Cerebellar nuclear complex (tissue), 1 donor: ENCODE data around the gene NWD2.
"Not testable (repeated sequence)": the region's sequence is repeated elsewhere in the genome, so short reads cannot be mapped to it uniquely, and the experiment has no call there.

Source experiments
- DNase-seq, 2 experiments: peaks; one replicate each; lab custom pipeline; 2025; lab: John Stamatoyannopoulos, UW

Gene NWD2

DNA sequence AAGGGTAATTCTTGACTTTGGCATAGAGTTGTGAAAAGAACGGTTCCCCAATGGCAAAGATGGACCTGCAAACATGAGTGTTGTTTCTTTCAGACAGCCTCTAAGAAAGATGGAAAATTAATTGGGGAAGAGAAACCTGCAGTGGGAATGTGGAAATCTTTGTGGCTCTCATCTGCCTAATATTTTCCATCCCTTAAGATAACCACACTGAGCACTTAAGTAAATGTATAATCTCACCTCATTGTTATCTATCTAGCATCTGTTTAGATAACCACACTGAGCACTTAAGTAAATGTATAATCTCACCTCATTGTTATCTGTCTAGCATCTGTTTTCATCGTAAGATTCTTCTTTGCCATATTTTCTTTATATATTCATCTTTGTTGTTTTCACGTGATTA, 149.3 kb downstream of the NWD2 start:
- DNase-seq, result no peak

DNA sequence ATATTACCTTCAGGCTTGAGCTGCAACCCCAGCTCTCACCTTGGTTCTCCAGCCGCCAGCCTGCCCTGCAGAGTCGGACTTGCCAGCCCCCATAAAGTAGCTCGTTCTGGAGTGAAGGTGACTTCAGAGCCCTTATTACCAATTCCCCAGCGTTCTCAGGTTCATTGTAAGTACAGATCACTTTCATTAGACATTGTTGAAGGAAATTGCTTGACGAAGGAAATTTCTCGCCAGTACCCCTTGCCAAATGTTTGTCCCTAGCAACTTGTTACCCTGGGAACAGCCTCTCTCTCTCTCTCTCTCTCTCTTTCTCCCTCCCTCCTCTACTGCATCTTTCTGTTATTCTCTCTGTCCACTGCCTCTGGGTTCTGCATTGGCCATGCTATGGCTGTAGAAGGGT, 153.0 kb downstream of the NWD2 start:
- DNase-seq, result no peak

- no peak for DNase-seq
Measured at GRCh38 chr4:37400241-37400881, 155.8 kb downstream of the NWD2 start.

DNA sequence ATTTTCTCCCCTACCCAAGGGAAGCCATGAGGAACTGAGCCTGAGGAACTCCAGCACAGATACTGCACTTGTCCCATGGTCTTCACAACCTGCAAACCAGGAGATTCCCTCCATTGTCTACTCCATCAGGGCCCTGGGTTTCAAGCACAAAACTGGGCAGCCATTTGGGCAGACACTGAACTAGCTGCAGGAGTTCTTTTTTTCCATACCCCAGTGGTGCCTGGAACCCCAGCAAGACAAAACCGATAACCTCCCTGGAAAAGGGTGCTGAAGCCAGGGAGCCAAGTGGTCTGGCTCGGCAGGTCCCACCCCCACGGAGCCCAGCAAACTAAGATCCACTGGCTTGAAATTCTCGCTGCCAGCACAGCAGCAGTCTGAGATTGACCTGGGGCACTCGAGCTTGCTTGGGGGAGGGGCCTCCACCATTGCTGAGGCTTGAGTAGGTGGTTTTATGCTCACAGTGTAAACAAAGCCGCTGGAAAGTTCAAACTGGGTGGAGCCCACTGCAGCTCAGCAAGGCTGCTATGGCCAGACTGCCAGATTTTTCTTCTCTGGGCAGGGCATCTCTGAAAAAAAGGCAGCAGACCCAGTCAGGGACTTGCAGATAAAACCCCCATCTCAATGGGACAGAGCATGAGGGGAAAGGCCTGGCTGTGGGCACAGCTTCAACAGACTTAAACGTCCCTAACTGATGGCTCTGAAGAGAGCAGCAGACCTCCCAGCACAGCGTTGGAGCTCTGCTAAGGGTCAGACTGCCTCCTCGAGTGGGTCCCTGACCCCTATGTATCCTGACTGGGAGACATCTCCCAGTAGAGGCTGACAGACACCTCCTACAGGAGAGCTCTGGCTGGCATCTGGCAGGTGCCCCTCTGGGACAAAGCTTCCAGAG, 163.6 kb downstream of the NWD2 start:
- DNase-seq, result not testable (repeated sequence)

GRCh38 chr4:37413612-37414011, 169.1 kb downstream of the NWD2 start:
- DNase-seq, result not testable (repeated sequence)

GRCh38 chr4:37415845-37416369, 171.4 kb downstream of the NWD2 start:
- DNase-seq, result no peak

GRCh38 chr4:37421614-37422013, 177.1 kb downstream of the NWD2 start:
- DNase-seq, result no peak

- DNase-seq, result no peak
Measured at GRCh38 chr4:37422102-37422501, 177.6 kb downstream of the NWD2 start.

GRCh38 chr4:37422638-37423037, 178.1 kb downstream of the NWD2 start:
- DNase-seq, result no peak

- no peak for DNase-seq
Measured at GRCh38 chr4:37423310-37423709, 178.8 kb downstream of the NWD2 start.

DNA sequence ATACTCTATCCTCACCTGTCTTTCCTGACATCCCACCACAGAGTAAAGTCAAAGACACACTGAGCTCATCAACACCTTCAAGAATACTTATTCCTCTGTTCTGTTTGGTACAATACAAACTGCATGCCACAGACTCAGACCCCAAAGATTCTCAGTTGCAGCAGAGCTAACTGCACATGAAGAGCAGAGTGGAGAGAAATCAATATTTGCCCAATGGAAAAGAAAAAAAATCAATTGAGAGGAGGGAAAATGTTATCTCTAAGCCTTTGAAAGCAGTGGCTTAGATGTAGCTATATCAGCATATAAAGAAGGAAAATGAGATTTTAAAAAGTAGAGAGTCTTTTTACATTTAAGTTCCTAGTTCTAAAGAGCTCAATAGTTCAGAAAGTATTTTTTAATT, 180.2 kb downstream of the NWD2 start:
- DNase-seq, result no peak

GRCh38 chr4:37425857-37426256, 181.3 kb downstream of the NWD2 start:
- no peak for DNase-seq

DNA sequence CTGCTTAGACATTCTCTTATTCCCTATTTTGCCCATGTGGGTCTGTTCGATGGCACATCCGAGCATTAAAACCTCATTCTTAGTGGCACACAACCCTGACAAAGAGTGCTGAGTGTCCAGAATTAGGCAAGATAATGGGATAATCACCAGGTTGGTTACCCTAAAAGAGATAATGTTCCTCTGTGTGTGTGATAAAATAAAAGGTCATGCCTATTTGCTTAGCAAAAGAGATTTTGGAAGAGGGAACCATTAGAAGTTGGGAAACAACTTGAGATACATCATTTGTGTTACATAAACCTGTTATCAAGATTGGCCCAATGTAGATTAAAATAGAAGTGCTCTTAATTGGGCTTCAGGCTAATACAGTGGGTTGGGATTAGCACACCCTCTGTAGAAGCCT, 182.7 kb downstream of the NWD2 start:
- no peak for DNase-seq

DNA sequence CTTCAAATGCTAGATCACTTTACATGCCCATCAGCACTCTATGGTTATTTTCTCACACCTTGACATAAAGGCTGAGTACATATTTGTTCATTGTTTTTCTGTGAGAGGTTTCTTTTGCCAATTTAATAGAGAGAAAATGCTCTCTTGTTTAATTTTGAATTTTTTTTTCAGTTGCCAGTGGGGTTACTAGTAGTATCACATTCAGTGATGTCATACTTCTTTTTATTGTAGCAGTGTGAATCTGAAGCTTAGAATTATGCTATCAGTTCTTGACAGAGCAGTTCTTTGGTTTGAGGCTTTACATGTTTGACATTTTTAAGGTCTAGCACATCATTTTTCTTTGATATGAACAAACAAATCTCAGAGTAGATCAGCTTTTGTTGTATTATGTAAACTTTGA, 185.4 kb downstream of the NWD2 start:
- DNase-seq, result no peak

- DNase-seq, result no peak
Measured at GRCh38 chr4:37430718-37431416, 186.3 kb downstream of the NWD2 start.

DNA sequence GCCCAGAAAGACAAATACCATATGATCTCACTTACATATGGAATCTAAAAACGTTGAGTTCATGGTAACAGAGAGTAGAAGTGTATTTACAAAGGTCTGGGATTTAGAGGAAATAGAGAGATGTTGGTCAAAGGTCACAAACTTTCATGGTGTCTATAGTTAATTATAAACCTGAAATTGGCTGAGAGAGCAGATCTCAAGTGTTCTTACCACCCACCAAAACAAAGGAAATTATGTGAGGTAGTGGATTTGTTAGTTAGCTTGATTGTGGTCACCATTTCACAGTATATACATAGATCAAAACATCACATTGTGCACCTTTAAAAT, 186.8 kb downstream of the NWD2 start:
- no peak for DNase-seq

GRCh38 chr4:37434469-37434868, 189.9 kb downstream of the NWD2 start:
- no peak for DNase-seq

DNA sequence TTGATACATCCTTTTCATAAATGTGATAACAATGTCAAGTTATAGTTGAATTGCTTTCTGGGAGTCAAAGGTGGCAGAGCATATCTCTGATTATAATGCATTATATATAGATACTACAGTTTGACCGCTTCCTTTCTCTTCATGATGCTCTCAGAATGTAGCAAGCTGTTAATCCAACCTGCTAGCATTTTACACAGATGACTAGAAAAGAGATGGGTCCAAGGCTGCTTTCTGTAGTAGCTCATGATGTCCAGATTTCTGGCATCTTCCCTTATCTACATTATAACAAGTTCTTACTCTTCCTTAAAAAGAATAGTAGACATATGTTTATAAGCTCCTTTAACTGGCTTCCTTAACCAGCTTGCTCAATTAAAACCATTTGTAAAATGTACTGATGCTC, 192.0 kb downstream of the NWD2 start:
- DNase-seq, result no peak

GRCh38 chr4:37437163-37437562, 192.6 kb downstream of the NWD2 start:
- no peak for DNase-seq

DNA sequence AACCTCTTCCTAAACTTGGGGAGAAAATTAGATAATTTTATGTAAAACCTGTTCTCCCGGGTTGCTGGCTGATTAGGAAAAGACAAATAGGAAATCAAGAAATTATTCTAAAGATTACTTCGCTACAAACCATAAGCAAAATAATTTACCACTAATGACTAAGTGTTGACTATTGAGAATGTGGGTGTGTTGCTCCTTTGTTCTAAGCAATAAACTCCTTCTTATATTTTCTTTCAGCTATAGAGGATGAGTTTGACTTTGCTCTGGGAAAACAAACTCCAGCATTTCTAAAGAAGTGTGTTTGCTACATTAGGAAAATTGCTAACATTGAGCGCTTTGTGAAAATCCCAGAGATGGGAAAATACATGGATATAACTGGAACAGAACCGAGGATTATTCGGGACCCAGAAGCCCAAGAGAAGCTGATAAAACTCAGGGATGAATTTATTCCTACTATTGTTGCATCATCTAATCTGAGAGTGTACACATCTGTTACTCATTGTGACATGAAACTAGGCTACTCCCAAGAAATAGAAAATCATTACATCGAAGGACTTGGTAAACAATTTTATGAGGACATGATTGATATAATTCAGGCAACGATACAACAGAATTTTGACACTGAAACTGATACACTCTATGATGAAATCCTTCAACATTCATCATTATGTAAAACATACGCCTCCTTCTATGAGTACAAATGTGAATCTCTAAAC, 194.2 kb downstream of the NWD2 start:
- DNase-seq, result no peak

DNA sequence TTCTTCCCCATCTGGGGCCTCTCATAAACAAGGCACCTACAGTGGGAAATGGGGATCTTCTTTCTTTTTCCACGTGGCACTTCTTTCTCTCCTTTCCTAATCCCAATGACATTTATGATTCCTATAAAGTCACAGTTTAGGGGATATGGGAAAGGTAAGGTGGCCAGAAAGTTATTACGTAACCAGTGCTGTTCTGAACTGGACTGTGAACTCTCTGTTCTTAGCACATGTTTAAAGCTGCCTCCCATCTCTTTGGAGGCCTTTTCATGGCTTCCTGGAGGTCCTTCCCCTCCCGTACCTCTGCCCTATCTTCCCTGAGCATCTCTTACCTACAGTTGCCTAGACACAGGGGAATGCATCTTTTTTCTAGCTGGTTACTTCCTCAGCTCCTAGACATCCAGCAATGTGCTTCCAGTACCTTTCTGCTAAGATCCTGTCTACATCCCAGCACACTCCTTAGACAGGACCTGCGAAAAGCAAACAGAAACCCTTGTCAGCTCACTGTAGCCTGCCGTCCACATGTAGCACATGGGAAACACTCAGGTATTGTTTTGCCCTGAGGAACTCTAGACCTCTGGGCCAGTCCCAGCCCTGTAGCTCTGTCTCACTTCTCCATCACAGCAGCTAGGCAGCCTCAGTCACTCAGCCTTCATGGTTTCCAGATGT, 195.4 kb downstream of the NWD2 start:
- DNase-seq, result no peak

GRCh38 chr4:37440501-37440900, 196.0 kb downstream of the NWD2 start:
- DNase-seq, result no peak
